Keratinocyte (primary cell): ENCODE measurements around the gene MIA2.

Experiments
- CTCF ChIP-seq, 3 experiments: IDR thresholded peaks in 1 of 3; conservative IDR thresholded peaks in 1 of 3; optimal IDR thresholded peaks in 1 of 3; 2 replicates in 2 of 3; 3 replicates in 1 of 3; pipeline versions ENCODE3 to v1.5.1; 2011; ENCODE audit warnings: low read length in 3 of 3, mild to moderate bottlenecking in 3 of 3, moderate library complexity in 2 of 3, control low read depth in 1 of 3, inconsistent platforms in 1 of 3; ENCODE audit not compliant: insufficient read depth in 2 of 3; ENCODE audit errors: extremely low read depth in 1 of 3
- EZH2 ChIP-seq: IDR thresholded peaks from one replicate; pipeline ENCODE4 v1.6.1; 2012; ENCODE audit warnings: inconsistent platforms, mild to moderate bottlenecking, low read length, moderate library complexity

GRCh38 chr14:39265033-39265432 lies 31.3 kb downstream of the MIA2 start:
- no peak for TF ChIP-seq CTCF (optimal IDR thresholded peaks at IDR 0.05 in 1 of 3, IDR thresholded peaks at IDR 0.05 in 1 of 3, conservative IDR thresholded peaks at IDR 0.05 in 1 of 3; ENCODE audit: extremely low read depth in 1 of 3, insufficient read depth in 2 of 3, low read length in 3 of 3)
- TF ChIP-seq EZH2, result no peak
